Stimulated activated CD4-positive, alpha-beta T cell treated with anti-CD3 and anti-CD28 coated beads, Interleukin-1b, Interleukin-23, amount 100 ng/mL, for 48 hours (primary cell): ENCODE data around the gene CPXM2.
A peak's percentile ranks its signal among the peaks of the same experiment; 100 is the strongest.

Experiments
- DNase-seq: peaks from one replicate; pipeline ENCODE4 v3.0.0-alpha.2; 2020

The CPXM2 gene

DNA sequence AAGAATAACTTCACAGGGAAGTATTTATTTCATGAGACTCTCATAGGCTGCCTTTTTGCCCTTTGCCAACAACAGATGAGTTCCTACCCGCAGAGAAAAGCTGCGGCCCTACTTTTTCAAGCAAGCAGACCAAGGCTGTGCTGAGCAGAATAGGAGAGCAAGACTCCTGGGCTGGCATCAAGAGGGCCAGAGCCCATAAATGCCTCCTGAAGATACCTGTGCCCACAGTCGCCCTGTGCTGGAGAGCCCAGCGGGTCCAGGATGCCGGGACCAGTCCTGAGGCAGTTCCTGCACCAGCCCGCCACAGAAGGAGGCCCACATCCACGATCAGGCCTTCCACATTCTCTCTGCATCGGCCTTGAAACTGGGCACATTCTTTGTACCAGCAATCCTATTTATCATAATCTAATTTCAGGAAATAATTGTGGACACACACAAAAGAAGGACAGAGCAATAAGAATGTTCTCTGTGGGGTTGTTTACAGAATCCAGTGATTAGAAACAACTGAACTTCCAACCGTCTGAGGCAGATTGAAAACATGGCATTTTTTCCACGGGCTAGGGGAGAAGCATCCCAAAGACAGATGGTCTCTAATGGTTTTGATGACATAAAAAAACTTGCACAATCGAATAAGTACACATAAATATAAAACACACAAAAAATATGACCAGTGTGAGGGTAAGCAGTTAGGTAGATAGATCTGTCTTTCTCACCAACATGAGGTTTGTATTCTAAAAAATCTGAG is 95.6 kb downstream of the CPXM2 start:
- DNase-seq, result no peak

DNA sequence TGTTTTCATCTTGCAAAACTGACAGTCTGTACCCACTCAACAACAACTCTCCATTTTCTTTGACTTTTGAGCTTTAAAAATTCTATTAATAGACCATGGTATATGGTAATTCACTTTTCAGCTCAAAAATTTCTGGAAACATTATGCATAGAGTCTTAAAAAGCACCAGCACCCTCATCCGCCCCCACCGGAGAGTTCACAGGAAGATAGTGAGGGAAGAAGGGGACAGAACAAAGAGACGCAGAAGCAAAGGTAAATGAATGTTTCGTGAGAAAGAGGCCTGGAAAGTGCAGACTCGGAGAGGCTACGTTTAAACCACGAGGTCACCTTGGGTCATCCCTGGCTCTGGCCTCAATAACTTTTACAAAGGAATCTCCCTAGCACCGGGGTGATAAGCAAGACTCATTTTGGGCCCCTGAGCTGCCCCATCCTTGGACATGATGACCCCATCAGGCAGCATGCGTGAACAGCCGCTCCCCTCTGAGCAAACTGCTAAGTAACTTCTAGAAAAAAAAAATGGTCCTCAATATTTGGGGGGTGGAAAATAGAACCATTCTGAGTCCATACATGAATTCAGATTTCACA is 96.3 kb downstream of the CPXM2 start:
- no peak for DNase-seq

DNA sequence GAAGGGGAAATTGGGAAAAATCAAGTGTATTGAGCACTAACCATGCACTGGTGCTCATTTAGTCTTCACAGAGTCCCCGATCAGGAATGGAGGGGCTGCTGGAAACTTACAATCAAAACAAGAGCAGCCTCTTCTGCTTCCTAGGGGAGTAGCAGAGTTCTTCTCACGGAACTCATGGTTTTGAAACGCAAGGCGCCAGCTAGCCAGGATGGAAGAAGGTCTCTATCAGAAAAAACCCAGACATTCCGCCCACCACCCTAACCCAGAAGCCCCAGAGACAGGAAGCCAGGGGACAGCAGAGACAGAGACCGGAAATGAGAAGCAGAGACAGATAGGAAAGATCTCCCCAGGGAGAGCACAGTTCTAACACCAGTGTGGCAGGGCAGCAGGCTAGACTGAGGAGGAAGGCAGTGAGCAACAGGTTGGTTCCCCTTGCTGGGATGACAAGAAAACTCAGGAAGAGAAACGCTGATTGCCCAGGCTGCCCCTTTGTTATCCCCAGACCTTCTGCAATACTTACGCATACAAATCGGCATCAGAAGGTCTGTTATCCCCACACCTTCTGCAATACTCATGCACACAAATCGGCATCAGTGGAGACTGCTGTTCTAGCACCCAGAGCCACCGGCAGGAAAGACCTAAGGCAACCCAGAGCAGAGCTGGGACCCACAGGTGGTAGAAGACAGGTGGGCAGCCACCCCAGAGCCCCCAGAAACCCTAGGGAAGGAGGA is 99.2 kb downstream of the CPXM2 start:
- no peak for DNase-seq

DNA sequence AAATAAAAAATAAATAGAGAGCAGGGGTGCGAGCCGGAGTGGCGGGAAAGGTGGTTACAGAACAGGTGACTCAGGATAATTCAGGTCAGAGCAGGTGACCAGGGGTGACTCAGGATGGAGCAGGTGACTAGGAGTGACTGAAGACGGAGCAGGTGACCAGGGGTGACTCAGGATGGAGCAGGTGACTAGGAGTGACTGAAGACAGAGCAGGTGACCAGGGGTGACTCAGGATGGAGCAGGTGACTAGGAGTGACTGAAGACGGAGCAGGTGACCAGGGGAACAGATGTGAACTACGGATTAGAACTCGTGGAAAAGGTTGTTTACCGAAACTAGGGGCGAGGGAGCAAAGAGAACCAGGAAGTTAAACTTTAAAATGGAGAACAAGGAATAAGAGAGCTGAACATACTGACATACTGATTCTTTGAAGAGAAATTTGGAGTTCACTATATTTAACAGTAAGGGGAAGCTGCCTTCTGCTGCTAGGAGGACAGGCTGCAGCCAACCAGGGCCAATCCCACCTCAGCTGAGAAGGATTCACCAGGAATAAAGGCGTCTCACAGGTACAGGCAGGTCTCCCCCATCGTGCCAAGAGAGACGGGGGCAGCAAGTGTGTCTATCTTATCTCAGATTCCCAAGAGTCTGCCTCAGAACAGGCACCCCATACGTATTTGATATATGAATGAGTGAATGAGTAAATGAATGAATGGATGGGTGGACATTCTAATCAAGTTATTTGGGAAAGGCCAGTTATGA is 101.3 kb downstream of the CPXM2 start:
- no peak for DNase-seq

DNA sequence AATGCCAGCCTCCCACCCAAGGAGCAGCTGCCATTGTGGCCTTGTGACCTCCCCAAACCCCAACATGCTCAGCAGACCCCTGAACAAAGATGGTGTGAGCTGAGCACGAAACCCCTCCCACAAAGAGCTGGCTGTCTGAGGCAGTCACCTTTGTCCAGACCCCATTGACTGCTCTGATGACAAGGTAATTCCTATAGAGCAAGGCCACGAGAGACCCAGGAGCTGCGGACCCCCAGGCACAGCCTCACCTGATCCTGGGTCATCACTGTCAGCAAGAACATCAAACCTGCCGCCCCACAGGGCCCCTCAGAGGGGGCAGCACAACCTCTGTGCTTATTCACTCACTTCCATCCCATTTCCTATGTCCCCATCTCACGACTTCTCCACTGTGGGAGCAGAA is 102.6 kb downstream of the CPXM2 start:
- no peak for DNase-seq

DNA sequence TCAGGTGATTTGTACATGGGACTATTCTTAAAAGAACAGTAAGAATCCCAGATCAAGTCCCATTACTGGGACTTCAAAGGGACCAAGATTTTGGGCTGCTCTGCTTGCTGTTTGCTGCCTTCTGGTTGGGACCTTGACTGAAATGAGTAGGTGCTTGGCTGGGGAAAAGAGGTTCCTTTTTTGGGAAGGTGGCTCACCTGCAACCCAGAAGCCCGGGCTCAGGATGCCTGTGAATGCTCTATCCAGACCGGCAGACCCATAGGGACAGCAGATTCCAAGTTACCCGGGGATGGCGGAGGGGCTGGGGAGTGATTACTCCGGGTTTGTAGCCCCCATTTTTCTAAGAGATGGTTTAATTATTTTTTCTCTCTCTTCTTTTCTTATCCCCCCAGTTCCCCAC is 104.0 kb downstream of the CPXM2 start:
- no peak for DNase-seq

DNA sequence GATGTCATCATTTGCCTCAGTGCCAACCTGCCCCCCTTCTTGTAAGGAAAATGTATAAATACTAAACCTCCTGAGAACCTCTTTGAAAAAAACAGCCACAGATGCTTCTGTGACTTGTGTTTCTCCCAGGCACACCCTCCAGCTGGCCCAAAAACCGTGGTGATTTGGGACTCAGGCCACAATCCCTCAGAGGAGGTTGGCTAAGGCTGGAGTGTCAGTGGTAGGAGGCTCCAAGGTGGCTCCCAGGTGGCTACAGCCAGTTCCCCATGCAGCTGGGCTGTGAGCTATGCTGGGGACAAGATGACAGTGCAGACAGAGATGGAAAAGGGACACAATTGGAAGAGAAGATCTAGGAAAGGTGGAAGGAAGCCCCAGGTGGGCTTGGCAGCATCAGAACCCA is 104.7 kb downstream of the CPXM2 start:
- DNase-seq, result no peak

DNA sequence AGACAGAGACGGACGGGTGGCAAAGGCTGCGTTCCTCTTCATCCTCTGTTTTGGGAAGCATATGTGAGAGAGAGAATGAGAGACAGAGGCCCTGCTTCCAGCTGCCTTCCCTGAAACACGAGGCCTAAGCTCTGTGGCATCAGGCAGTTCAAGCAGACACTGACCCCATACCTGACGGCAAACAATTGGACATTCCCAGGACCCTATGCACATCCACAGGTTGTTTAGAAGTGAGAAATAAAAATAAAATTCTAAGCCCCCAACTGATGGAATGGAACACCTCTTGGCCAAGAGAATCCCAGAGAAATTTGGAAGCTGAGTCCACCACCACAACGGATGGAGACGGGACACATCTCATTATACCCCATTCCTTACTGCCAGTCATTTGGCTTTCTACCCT is 105.3 kb downstream of the CPXM2 start:
- no peak for DNase-seq

DNA sequence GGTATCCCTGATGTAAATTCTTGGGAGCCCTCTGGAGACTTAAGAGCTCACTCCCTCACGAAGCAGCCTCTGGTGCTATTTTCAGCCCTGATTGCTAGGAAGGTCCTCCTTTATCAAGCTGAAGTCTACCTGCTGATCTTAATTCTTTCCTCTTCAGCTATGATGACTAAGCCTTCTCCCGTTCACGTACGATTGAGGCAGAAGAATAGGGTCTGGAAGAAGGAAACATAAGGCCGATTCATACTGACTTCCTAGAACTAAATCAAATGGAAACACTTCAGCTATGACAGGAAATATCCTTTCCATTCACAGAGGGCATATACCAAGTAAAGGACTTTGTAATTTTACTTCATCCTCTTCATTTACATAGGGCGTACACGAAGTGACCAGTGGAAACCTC is 107.0 kb downstream of the CPXM2 start:
- DNase-seq, result no peak

DNA sequence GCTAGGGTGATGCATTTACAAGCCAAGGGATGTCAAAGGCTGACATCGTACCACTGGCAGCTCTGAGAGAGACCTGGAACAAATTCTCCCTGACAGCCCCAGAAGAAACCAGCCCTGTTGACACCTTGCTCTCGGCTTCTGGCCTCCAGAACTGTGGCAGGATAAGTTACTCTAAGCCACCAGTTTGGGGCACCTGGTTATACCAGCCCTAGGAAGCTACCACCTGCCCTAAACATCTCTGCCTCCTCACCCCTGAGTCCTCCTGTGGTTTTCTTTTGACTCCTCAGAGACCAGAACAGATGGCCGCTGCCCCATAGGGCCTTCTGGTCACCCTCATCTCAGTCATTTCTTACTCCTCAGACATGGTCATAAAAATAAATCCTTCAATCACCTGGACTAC is 107.4 kb downstream of the CPXM2 start:
- DNase-seq, result no peak

DNA sequence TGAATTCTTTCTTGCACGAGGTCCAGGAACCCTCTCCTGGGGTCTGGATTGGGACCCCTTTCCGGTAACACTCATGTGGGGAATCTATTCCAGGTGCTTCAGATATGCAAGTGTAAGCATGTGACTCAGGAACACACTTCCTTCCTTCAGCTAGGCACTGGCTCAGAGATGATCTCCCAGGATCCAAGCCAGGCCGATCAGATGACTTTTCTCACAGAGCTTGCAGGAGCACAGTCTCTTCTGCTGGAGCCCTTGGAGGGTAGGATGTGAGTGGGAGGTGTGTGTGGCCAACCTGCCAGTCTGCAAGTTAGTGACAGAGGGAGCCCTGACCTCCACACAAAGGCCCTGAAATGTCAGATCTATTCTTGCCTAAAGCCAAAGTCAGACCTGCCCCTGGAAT is 108.3 kb downstream of the CPXM2 start:
- DNase-seq, result no peak

DNA sequence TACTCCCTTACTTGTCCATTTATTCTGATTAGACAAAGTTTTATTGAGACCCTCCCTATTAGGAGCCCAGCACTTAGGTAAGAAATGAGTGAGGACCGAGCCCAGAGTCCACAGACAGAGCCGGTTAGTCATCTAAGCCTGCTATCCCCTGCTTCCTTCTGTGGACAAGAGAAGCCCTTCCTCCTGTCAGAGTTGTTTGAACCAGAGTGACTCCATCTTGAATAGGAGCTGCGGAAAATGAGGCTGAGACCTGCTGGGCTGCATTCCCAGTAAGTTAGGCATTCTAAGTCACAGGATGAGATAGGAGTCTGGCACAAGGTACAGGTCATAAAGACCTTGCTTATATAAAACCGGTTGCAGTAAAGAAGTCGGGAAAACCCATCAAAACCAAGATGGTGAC is 109.1 kb downstream of the CPXM2 start:
- no peak for DNase-seq

DNA sequence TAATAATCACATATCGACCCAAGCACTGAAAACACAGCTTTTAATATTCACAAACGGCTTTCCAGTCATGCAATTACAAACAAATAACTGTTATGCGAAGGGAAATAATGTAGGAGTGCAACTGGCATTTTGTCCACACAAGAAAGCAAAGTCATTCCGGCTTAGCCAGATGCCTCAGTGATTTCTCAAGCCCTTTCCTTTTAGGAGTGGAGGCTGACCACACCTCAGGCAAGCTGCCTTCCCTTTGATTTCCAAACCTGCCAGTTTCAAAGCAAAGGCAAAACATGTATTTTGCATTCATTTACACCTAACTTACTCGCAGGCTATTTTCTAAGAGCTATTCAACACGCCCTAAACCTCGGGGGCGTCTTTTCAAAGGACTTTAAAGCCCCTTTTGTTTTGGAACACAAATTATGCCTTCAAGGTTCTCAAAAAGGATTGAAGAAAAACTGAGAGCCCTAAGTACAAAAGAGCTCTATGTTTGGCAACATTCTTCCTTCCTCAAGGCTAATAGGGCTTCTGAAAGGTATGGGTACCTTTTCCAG is 109.6 kb downstream of the CPXM2 start:
- no peak for DNase-seq

DNA sequence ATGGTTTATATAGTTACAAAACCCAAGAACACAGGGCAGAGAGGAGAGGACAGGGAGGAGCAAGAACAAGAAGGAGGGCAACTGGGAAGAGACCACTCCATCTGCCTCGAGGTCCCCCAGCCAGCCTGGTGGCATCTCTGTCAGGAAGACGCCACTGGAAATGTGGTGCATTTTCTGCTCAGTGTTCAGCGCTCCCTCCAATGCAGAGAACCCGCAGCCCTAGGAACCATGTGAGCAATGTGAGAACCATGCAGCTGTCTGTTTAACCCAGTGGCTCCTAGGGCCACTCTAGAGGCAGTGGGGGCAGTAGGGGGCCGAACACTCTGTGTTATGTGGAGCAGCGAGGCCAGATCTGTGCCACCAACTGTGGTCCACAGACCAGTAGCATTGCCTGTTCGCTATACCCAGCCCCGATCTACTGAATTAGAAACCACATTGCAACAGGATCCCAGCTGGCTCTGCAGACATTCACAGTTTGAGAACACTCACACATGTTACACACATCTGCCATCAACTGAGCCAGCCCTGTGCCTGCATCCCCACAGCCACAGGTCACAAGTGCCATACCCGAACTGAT is 110.2 kb downstream of the CPXM2 start:
- DNase-seq, result no peak

DNA sequence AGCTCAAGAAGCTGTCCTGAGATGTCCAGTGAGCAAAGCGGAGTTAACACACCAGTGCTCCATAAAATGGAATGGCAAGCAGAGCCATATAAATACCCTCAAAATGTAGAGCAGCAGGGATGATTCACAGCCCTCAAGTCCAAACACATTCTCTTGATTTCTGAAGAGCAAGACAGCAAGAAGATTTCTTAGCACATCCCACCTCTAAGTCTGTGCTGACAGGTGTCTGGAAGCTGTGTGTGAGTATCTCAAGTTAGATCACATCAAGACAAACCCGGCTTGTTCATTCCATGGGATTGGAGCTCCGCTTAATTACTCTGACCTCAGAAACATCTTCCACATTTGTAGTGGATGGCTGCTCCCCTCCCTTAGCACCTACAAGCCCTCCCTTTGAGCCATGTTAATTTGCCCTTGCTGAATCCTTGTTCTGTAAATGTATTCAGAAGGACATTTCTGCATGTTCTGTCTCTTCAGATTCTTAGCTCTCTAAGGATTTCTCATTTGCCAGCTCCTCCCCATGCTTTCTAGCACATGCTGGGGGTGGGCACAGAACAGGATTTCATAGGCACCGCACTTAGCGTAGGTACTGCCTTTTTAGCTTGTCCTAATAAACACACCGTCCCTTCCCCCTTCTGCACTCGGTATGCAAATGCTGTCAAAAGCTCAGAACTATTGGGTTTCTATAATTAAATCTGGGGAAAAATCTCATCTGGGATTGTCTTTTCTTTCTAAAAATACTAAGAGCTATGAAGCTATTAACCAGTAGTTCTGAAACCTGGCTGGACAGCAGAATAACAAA is 112.7 kb downstream of the CPXM2 start:
- DNase-seq, result no peak

DNA sequence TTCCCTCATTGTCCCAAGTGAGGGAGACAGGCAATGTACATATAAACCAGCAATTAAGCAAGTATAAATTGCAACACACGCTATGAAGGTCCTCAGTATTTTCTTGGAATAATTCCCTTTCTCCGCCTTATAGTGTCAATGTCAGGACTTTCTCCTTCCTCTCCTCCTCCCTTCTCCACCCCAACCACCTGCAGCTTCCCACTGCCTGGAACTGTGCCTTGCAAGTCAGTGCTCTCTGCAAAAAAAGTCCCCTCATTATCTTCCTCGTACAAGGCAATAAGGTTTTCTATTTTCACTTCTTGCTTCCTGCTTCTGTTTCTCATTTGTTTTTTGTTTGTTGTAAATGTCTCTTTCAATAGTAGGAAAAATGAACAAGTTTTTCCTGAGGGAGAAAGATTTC is 113.7 kb downstream of the CPXM2 start:
- DNase-seq, result no peak

DNA sequence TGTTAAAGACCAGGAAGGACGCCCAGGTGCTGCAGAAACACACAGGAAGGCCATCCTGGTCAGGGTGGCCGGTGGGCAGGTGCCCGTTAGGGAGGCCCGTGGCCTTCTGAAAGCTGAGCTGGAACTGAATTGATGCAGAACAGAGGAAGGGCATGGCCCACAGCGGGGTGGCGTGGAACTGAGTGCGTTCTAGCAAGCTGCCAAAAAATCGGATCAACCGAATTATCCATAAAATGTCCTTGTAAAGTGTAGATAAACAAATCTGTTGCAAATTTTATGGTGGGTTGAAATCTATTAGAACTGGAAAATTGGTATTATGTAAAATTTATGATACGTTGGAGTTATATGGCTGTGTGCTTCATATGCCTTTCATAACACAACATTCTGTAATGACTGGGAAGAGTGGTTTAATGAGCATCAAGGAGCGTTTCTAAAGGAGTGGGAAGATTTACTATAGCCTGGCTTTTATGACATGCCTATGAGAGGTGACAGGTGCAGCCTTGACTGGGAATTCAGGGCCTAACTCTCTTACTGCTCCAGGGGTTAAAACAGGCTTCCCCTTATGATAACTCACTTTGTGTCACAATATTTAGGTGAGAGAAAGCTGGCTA is 117.4 kb downstream of the CPXM2 start:
- DNase-seq, result no peak

DNA sequence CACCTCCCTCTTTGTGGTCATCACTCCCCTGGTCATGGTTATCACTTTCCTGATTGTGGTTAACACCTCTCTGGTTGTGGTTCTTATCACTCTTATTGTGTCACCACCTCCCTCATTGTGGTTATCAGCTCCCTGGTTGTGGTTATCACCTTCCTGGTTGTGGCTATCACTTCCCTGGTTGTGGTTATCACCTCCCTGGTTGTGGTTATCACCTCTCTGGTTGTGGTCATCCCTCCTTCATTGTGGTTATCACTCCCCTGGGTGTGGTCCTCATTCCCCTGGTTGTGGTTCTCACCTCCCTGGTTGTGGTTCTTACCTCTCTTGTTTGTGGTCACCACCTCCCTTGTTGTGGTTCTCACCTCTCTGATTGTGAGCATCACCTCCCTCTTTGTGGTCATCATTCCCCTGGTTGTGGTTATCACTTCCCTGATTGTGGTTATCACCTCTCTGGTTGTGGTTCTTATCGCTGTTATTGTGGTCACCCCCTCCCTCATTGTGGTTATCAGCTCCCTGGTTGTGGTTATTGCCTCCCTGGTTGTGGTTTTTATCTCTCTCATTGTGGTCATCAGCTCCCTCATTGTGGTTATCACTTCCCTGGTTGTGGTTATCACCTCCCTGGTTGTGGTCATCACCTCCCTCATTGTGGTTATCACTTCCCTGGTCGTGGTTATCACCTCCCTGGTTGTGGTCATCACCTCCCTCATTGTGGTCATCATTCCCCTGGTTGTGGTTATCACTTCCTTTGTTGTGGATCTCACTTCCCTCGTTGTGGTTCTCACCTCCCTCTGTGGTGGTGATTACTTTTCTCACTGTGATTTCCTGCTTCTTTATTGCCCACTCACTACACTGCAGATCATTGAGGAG is 118.7 kb downstream of the CPXM2 start:
- peak; percentile 4 for DNase-seq

DNA sequence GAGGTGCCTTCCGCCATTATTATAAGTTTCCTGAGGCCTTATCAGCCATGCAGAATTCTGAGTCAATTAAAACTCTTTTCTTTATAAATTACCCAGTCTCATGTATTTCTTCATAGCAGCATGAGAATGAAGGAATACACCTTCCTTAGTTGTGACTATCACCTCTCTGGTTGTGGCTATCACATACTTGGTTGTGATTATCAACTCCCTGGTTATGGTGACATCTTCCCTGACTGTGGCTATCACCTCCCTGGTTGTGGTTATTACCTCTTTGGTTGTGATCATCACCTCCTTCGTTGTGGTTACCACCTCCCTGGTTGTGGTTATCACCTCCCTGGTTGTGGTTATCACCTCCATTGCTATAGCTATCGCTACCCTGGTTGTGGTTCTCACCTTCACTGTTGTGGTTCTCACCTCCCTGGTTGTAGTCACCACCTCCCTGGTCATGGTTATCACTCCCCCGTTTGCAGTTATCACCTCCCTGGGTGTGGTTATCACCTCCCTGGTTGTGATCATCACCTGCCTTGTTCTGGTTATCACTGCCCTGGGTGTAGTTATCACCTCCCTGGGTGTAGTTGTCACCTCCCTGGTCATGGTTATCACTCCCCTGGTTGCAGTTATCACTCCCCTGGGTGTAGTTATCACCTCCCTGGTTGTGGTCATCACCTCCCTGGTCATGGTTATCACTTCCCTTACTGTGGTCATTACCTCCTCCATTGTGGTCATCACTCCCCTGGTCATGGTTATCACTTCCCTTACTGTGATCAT is 119.5 kb downstream of the CPXM2 start:
- DNase-seq, result no peak

DNA sequence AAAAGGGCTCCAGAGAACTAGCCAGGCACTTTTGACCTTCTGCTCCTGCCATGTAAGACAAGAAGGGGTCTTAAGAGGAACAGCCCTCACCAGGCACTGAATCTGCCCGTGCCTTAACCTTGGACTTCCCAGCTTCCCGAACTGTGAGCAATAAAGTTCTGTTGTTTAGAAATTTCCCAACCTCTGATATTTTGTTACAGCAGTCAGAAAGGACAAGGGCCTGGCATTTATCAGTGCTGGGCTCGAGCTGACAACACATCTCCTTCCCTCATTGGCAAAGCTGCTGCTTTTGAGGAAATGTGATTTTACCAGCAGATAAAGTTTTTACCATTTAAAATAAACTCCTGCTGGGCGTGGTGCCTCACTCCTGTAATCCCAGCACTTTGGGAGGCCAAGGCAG is 122.0 kb downstream of the CPXM2 start:
- no peak for DNase-seq
